WTC11 (cell line): ENCODE results near the gene PUM1. TPM values are rescaled to one million over a fixed set of nuclear protein-coding genes. Genes with fewer than 3 reads are reported as not detected.

Source experiments
- ATAC-seq: fragments of 200-7000 bp; cut with Tn5 transposase; 2 replicates; pipeline ENCODE4 v1.10.0; 2021; ENCODE audit warnings: mild to moderate bottlenecking, moderate library complexity
- CTCF ChIA-PET: fragments of 300-600 bp; sonication (Branson Sonifier 250); formaldehyde crosslinking; loops from one replicate; lab custom pipeline; 2021; ENCODE audit warnings: antibody characterized with exemption; lab: Charles Lee
- POLR2A ChIA-PET: fragments of 350-600 bp; sonication (Branson Sonifier 250); formaldehyde crosslinking; loops from one replicate; lab custom pipeline; 2021; ENCODE audit warnings: antibody characterized with exemption; lab: Charles Lee
- DNase-seq: peaks from one replicate; pipeline ENCODE4 v3.0.0; 2021; ENCODE audit warnings: low spot score
- H3K27ac Mint-ChIP-seq: 2 replicates; pipeline ENCODE4 v1.8.0; 2021; ENCODE audit warnings: mixed read lengths
- H3K27me3 Mint-ChIP-seq: 2 replicates; pipeline ENCODE4 v1.8.0; 2021; ENCODE audit warnings: low read depth, mild to moderate bottlenecking, moderate library complexity, mixed read lengths
- H3K36me3 Mint-ChIP-seq: 2 replicates; pipeline ENCODE4 v1.8.0; 2021; ENCODE audit warnings: mixed read lengths
- H3K4me1 Mint-ChIP-seq: 2 replicates; pipeline ENCODE4 v1.8.0; 2022; ENCODE audit warnings: mixed read lengths
- H3K4me3 Mint-ChIP-seq: 2 replicates; pipeline ENCODE4 v1.8.0; 2021; ENCODE audit warnings: mild to moderate bottlenecking, moderate library complexity, mixed read lengths
- H3K9me3 Mint-ChIP-seq: 2 replicates; pipeline ENCODE4 v1.8.0; 2021; ENCODE audit warnings: mixed read lengths
- FOXK1 ChIP-seq: sonication (generic); formaldehyde crosslinking; IDR thresholded peaks from 2 replicates; pipeline ENCODE4 v1.8.0; 2022; ENCODE audit warnings: mild to moderate bottlenecking, moderate library complexity, missing genetic modification reagents
- GABPB1 ChIP-seq: sonication (generic); formaldehyde crosslinking; IDR thresholded peaks from 2 replicates; pipeline ENCODE4 v1.8.1; 2023; ENCODE audit warnings: mild to moderate bottlenecking, missing genetic modification reagents
- MYBL2 ChIP-seq: sonication (generic); formaldehyde crosslinking; IDR thresholded peaks from 2 replicates; pipeline ENCODE4 v1.8.1; 2023; ENCODE audit warnings: mild to moderate bottlenecking, moderate library complexity, missing genetic modification reagents
- NFE2L1 ChIP-seq: sonication (generic); formaldehyde crosslinking; IDR thresholded peaks from 2 replicates; pipeline ENCODE4 v1.8.1; 2023; ENCODE audit warnings: missing genetic modification reagents
- RELA ChIP-seq: sonication (generic); formaldehyde crosslinking; IDR thresholded peaks from 2 replicates; pipeline ENCODE4 v1.8.1; 2022; ENCODE audit warnings: missing genetic modification reagents, mild to moderate bottlenecking, borderline replicate concordance
- SP1 ChIP-seq: sonication (generic); formaldehyde crosslinking; conservative IDR thresholded peaks from 2 replicates; pipeline ENCODE4 v1.8.1; 2022; ENCODE audit warnings: missing genetic modification reagents
- TP53 ChIP-seq: sonication (generic); formaldehyde crosslinking; IDR thresholded peaks from 2 replicates; pipeline ENCODE4 v1.8.1; 2023; ENCODE audit warnings: mild to moderate bottlenecking, missing genetic modification reagents
- ZBTB21 ChIP-seq: sonication (generic); formaldehyde crosslinking; IDR thresholded peaks from 2 replicates; pipeline ENCODE4 v1.8.1; 2023; ENCODE audit warnings: mild to moderate bottlenecking, missing genetic modification reagents, borderline replicate concordance
- total RNA-seq: library from RNA; stranded (reverse); gene quantifications from 3 replicates; pipeline ENCODE4 v1.2.3, GENCODE V29; 2021
- TF ChIP-seq, protein P1 (sequence below): sonication (generic); formaldehyde crosslinking; IDR thresholded peaks from 2 replicates; pipeline ENCODE4 v1.8.1; 2022; ENCODE audit warnings: low read depth, mild to moderate bottlenecking, moderate library complexity, missing genetic modification reagents, borderline replicate concordance
- TF ChIP-seq, protein P2 (sequence below): sonication (generic); formaldehyde crosslinking; IDR thresholded peaks from 2 replicates; pipeline ENCODE4 v1.8.0; 2022; ENCODE audit warnings: mild to moderate bottlenecking, missing genetic modification reagents
- TF ChIP-seq, protein P3 (sequence below): sonication (generic); formaldehyde crosslinking; IDR thresholded peaks from 2 replicates; pipeline ENCODE4 v1.8.0; 2022; ENCODE audit warnings: mild to moderate bottlenecking, missing genetic modification reagents
- TF ChIP-seq, protein P4 (sequence below): sonication (generic); formaldehyde crosslinking; IDR thresholded peaks from 2 replicates; pipeline ENCODE4 v1.8.1; 2023; ENCODE audit warnings: mild to moderate bottlenecking, moderate library complexity, missing genetic modification reagents
- TF ChIP-seq, protein P5 (sequence below): sonication (generic); formaldehyde crosslinking; IDR thresholded peaks from 2 replicates; pipeline ENCODE4 v1.8.1; 2022; ENCODE audit warnings: mild to moderate bottlenecking, moderate library complexity, missing genetic modification reagents
- TF ChIP-seq, protein P6 (sequence below): fragments of 250-450 bp; sonication (Bioruptor Pico); IDR thresholded peaks from 2 replicates; pipeline ENCODE4 v1.9.0; 2021; ENCODE audit warnings: mild to moderate bottlenecking, borderline replicate concordance
- TF ChIP-seq, protein P7 (sequence below): fragments of 250-450 bp; sonication (Bioruptor Pico); IDR thresholded peaks from 2 replicates; pipeline ENCODE4 v1.9.0; 2021; ENCODE audit warnings: mild to moderate bottlenecking
- TF ChIP-seq, protein P8 (sequence below): sonication (generic); formaldehyde crosslinking; IDR thresholded peaks from 2 replicates; pipeline ENCODE4 v1.8.0; 2022; ENCODE audit warnings: mild to moderate bottlenecking, missing genetic modification reagents
- TF ChIP-seq, protein P9 (sequence below): fragments of 250-450 bp; sonication (Bioruptor Pico); IDR thresholded peaks from 2 replicates; pipeline ENCODE4 v1.9.0; 2021; ENCODE audit warnings: mild to moderate bottlenecking

PUM1 gene
- total RNA-seq, 1 experiment from 2014 or later = 147 TPM

DNA sequence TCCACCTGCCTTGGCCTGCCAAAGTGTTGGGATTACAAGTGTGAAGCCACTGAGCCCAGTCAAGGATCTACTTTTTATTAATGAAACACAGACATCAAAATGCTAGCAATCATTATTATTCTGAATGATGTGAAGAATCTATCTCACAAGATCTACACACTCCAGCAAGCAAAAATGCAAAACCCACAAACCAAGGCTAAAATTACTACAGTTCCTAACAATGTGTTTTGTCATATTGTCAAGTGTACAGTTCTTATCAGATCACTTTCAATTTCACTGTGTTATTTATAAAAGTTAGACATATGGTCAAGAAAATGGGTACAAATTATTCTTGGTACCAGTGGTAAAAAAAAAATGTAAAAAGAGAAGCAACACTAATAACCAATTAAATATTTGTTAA lies 95.6 kb downstream of the PUM1 start:
- H3K36me3 Mint-ChIP-seq = peaks cover 69% of the 10 kb centered on the region
- TF ChIP-seq RELA (CRISPR knock-in tag) = no peak
- TF ChIP-seq, protein P1, sequence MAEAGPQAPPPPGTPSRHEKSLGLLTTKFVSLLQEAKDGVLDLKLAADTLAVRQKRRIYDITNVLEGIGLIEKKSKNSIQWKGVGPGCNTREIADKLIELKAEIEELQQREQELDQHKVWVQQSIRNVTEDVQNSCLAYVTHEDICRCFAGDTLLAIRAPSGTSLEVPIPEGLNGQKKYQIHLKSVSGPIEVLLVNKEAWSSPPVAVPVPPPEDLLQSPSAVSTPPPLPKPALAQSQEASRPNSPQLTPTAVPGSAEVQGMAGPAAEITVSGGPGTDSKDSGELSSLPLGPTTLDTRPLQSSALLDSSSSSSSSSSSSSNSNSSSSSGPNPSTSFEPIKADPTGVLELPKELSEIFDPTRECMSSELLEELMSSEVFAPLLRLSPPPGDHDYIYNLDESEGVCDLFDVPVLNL (CRISPR knock-in tag) = no peak
- TF ChIP-seq, protein P2, sequence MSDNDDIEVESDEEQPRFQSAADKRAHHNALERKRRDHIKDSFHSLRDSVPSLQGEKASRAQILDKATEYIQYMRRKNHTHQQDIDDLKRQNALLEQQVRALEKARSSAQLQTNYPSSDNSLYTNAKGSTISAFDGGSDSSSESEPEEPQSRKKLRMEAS (CRISPR knock-in tag) = no peak
- TF ChIP-seq ZBTB21 (CRISPR knock-in tag) = no peak
- TF ChIP-seq FOXK1 (CRISPR knock-in tag) = no peak
- TF ChIP-seq SP1 (CRISPR knock-in tag) = no peak
- no peak for TF ChIP-seq GABPB1 (CRISPR knock-in tag)
- TF ChIP-seq, protein P3, sequence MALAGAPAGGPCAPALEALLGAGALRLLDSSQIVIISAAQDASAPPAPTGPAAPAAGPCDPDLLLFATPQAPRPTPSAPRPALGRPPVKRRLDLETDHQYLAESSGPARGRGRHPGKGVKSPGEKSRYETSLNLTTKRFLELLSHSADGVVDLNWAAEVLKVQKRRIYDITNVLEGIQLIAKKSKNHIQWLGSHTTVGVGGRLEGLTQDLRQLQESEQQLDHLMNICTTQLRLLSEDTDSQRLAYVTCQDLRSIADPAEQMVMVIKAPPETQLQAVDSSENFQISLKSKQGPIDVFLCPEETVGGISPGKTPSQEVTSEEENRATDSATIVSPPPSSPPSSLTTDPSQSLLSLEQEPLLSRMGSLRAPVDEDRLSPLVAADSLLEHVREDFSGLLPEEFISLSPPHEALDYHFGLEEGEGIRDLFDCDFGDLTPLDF = no peak
- TF ChIP-seq TP53 = no peak
- TF ChIP-seq, protein P4, sequence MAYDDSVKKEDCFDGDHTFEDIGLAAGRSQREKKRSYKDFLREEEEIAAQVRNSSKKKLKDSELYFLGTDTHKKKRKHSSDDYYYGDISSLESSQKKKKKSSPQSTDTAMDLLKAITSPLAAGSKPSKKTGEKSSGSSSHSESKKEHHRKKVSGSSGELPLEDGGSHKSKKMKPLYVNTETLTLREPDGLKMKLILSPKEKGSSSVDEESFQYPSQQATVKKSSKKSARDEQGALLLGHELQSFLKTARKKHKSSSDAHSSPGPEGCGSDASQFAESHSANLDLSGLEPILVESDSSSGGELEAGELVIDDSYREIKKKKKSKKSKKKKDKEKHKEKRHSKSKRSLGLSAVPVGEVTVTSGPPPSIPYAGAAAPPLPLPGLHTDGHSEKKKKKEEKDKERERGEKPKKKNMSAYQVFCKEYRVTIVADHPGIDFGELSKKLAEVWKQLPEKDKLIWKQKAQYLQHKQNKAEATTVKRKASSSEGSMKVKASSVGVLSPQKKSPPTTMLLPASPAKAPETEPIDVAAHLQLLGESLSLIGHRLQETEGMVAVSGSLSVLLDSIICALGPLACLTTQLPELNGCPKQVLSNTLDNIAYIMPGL (CRISPR knock-in tag) = no peak
- TF ChIP-seq, protein P5, sequence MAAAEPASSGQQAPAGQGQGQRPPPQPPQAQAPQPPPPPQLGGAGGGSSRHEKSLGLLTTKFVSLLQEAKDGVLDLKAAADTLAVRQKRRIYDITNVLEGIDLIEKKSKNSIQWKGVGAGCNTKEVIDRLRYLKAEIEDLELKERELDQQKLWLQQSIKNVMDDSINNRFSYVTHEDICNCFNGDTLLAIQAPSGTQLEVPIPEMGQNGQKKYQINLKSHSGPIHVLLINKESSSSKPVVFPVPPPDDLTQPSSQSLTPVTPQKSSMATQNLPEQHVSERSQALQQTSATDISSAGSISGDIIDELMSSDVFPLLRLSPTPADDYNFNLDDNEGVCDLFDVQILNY (CRISPR knock-in tag) = no peak
- TF ChIP-seq NFE2L1 = no peak
- TF ChIP-seq, protein P6, sequence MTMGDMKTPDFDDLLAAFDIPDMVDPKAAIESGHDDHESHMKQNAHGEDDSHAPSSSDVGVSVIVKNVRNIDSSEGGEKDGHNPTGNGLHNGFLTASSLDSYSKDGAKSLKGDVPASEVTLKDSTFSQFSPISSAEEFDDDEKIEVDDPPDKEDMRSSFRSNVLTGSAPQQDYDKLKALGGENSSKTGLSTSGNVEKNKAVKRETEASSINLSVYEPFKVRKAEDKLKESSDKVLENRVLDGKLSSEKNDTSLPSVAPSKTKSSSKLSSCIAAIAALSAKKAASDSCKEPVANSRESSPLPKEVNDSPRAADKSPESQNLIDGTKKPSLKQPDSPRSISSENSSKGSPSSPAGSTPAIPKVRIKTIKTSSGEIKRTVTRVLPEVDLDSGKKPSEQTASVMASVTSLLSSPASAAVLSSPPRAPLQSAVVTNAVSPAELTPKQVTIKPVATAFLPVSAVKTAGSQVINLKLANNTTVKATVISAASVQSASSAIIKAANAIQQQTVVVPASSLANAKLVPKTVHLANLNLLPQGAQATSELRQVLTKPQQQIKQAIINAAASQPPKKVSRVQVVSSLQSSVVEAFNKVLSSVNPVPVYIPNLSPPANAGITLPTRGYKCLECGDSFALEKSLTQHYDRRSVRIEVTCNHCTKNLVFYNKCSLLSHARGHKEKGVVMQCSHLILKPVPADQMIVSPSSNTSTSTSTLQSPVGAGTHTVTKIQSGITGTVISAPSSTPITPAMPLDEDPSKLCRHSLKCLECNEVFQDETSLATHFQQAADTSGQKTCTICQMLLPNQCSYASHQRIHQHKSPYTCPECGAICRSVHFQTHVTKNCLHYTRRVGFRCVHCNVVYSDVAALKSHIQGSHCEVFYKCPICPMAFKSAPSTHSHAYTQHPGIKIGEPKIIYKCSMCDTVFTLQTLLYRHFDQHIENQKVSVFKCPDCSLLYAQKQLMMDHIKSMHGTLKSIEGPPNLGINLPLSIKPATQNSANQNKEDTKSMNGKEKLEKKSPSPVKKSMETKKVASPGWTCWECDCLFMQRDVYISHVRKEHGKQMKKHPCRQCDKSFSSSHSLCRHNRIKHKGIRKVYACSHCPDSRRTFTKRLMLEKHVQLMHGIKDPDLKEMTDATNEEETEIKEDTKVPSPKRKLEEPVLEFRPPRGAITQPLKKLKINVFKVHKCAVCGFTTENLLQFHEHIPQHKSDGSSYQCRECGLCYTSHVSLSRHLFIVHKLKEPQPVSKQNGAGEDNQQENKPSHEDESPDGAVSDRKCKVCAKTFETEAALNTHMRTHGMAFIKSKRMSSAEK (CRISPR knock-in tag) = no peak
- TF ChIP-seq, protein P7, sequence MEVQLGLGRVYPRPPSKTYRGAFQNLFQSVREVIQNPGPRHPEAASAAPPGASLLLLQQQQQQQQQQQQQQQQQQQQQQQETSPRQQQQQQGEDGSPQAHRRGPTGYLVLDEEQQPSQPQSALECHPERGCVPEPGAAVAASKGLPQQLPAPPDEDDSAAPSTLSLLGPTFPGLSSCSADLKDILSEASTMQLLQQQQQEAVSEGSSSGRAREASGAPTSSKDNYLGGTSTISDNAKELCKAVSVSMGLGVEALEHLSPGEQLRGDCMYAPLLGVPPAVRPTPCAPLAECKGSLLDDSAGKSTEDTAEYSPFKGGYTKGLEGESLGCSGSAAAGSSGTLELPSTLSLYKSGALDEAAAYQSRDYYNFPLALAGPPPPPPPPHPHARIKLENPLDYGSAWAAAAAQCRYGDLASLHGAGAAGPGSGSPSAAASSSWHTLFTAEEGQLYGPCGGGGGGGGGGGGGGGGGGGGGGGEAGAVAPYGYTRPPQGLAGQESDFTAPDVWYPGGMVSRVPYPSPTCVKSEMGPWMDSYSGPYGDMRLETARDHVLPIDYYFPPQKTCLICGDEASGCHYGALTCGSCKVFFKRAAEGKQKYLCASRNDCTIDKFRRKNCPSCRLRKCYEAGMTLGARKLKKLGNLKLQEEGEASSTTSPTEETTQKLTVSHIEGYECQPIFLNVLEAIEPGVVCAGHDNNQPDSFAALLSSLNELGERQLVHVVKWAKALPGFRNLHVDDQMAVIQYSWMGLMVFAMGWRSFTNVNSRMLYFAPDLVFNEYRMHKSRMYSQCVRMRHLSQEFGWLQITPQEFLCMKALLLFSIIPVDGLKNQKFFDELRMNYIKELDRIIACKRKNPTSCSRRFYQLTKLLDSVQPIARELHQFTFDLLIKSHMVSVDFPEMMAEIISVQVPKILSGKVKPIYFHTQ (CRISPR knock-in tag) = no peak
- TF ChIP-seq, protein P8, sequence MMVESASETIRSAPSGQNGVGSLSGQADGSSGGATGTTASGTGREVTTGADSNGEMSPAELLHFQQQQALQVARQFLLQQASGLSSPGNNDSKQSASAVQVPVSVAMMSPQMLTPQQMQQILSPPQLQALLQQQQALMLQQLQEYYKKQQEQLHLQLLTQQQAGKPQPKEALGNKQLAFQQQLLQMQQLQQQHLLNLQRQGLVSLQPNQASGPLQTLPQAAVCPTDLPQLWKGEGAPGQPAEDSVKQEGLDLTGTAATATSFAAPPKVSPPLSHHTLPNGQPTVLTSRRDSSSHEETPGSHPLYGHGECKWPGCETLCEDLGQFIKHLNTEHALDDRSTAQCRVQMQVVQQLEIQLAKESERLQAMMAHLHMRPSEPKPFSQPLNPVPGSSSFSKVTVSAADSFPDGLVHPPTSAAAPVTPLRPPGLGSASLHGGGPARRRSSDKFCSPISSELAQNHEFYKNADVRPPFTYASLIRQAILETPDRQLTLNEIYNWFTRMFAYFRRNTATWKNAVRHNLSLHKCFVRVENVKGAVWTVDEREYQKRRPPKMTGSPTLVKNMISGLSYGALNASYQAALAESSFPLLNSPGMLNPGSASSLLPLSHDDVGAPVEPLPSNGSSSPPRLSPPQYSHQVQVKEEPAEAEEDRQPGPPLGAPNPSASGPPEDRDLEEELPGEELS (CRISPR knock-in tag) = no peak
- TF ChIP-seq, protein P9, sequence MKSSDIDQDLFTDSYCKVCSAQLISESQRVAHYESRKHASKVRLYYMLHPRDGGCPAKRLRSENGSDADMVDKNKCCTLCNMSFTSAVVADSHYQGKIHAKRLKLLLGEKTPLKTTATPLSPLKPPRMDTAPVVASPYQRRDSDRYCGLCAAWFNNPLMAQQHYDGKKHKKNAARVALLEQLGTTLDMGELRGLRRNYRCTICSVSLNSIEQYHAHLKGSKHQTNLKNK (CRISPR knock-in tag) = no peak
- no peak for TF ChIP-seq MYBL2
- H3K4me3 Mint-ChIP-seq = no peak overlapping the region
- H3K27me3 Mint-ChIP-seq = no peaks in the 10 kb centered on the region
- H3K27ac Mint-ChIP-seq = peak overlapping the region; percentile 63; the same call in 1 of the 2 replicates
- H3K9me3 Mint-ChIP-seq = no peaks in the 10 kb centered on the region
- H3K4me1 Mint-ChIP-seq = peaks cover 8% of the 10 kb centered on the region
- DNase-seq = no peak
- ChIA-PET POLR2A (no interaction called here), CTCF (no interaction called here)
- ATAC-seq = no peak
